Testis (tissue), 2 donors: Measurements from ENCODE around the gene SLX4IP.

Source experiments
- POLR2A ChIP-seq: fragments of 450-650 bp; IDR thresholded peaks from one replicate; pipeline ENCODE4 v1.6.1; 2017; ENCODE audit warnings: antibody characterized with exemption, mild to moderate bottlenecking, moderate library complexity
- TF ChIP-seq, protein P1 (sequence below), 3 experiments: fragments of 450-650 bp in 2 of 3; fragments of 200-600 bp in 1 of 3; sonication (generic) in 1 of 3; IDR thresholded peaks; one replicate each; pipeline ENCODE4 v1.5.1; 2016 to 2019; ENCODE audit warnings: antibody characterized with exemption in 3 of 3, mild to moderate bottlenecking in 2 of 3, moderate library complexity in 1 of 3

DNA sequence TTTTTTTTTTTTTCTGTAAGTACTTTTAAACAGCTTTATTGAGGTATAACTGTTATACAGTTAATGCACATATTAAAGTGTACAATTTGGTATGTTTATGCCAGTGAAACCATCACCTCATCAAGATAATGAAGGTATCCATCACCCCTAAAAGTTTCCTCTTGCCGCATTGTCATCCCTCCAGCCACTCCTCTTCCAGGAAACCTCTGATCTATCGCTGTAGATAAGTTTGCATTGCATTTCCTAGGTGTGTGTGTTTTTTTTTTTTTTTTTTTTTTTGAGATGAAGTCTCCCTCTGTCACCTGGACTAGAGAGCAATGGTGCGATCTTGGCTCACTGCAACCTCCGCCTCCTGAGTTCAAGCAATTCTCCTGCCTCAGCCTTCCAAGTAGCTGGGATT, 3.1 kb downstream of the SLX4IP start:
- TF ChIP-seq, protein P1, sequence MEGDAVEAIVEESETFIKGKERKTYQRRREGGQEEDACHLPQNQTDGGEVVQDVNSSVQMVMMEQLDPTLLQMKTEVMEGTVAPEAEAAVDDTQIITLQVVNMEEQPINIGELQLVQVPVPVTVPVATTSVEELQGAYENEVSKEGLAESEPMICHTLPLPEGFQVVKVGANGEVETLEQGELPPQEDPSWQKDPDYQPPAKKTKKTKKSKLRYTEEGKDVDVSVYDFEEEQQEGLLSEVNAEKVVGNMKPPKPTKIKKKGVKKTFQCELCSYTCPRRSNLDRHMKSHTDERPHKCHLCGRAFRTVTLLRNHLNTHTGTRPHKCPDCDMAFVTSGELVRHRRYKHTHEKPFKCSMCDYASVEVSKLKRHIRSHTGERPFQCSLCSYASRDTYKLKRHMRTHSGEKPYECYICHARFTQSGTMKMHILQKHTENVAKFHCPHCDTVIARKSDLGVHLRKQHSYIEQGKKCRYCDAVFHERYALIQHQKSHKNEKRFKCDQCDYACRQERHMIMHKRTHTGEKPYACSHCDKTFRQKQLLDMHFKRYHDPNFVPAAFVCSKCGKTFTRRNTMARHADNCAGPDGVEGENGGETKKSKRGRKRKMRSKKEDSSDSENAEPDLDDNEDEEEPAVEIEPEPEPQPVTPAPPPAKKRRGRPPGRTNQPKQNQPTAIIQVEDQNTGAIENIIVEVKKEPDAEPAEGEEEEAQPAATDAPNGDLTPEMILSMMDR (IDR thresholded peaks at IDR 0.05): no peak
- no peak for TF ChIP-seq POLR2A
